GM12865 (cell line): ENCODE measurements around the gene IL18RAP.

Experiments
- DNase-seq: peaks from one replicate; pipeline ENCODE4 v3.0.0; 2010; ENCODE audit warnings: low read depth
- H3K4me3 ChIP-seq: 2 replicates; pipeline ENCODE4 v1.5.1; 2011; ENCODE audit warnings: mild to moderate bottlenecking, low read depth, low read length, control low read depth
- CTCF ChIP-seq: IDR thresholded peaks from 2 replicates; pipeline ENCODE4 v1.5.1; 2011; ENCODE audit warnings: low read length, control low read depth, low read depth, inconsistent platforms; ENCODE audit not compliant: insufficient read depth; ENCODE audit errors: missing control alignments

The IL18RAP gene

DNA sequence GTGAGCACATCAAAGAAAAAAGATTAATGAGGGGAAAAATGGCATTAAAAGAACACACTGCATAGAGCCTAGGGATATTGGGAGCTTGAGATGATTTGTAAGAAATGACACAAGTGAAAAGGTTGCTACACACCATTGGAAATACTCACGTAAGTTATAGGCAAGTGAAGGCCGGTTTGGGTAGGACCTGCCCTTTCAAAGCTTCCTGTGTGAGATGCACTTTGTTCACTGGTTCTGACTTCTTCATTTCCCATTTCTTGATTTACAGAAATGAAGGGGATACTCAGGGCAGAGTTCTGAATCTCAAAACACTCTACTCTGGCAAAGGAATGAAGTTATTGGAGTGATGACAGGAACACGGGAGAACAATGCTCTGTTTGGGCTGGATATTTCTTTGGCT lies at the start of gene IL18RAP:
Gene IL18RAP, plus strand, starts transcription at position 251 of the 400 bp plus-strand sequence. Its CDS starts 118 bp downstream, at position 369.
- TF ChIP-seq CTCF = no peak
- DNase-seq = no peak
- no peak within 1 kb of the TSS for H3K4me3 ChIP-seq

GRCh38 chr2:102376052-102376591 lies 46.8 kb upstream of the IL18RAP start:
- H3K4me3 ChIP-seq = no peak overlapping the region
- no peak for DNase-seq
- no peak for TF ChIP-seq CTCF

- no peak for TF ChIP-seq CTCF
- no peak for DNase-seq
- H3K4me3 ChIP-seq = no peak overlapping the region
These were observed 39.2 kb upstream of the IL18RAP start for GRCh38 chr2:102383722-102384121.

DNA sequence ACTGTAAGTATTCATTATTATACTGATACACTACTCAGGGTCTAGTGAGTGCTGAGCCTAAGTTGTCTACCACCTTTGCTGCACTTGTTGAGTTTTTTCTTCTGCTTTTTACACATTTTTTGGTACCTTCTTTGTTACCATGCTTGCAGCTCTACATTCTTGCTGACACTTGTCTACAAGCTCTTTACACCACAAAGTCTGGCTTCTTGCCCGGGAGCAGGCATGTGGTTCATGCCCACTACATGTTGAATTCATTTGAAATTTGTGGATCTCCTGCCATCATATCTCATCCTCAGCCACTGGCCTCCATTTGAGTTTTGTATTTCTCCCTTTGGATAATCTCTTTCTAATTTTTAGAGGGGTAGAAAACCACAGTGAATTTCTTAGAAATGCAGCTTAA lies 37.4 kb upstream of the IL18RAP start:
- DNase-seq = no peak
- TF ChIP-seq CTCF = no peak
- H3K4me3 ChIP-seq = no peak overlapping the region

GRCh38 chr2:102386004-102386403 lies 37.0 kb upstream of the IL18RAP start:
- DNase-seq = no peak
- TF ChIP-seq CTCF = no peak
- no peak overlapping the region for H3K4me3 ChIP-seq

GRCh38 chr2:102386867-102387541 lies 36.0 kb upstream of the IL18RAP start:
- TF ChIP-seq CTCF = no peak
- no peak overlapping the region for H3K4me3 ChIP-seq
- DNase-seq = peak; percentile 62
